ENCODE measurements around the gene PRKCE.

PRKCE gene

GRCh38 chr2:45651415-45652089, at the start of gene PRKCE:
Gene PRKCE (plus strand): TSS chr2:45651675.
- peak; percentile 57 for DNase-seq

GRCh38 chr2:45602624-45603023, 48.9 kb upstream of the PRKCE start:
- DNase-seq = no peak

- no peak for DNase-seq
Observed at GRCh38 chr2:45605116-45605515, 46.4 kb upstream of the PRKCE start.

- no peak for DNase-seq
Observed at GRCh38 chr2:45606796-45607195, 44.7 kb upstream of the PRKCE start.

- no peak for DNase-seq
Observed at GRCh38 chr2:45607701-45608100, 43.8 kb upstream of the PRKCE start.

- peak; percentile 61 for DNase-seq
Observed at GRCh38 chr2:45610281-45611019, 41.0 kb upstream of the PRKCE start.

GRCh38 chr2:45611020-45611859, 40.2 kb upstream of the PRKCE start, which contains the start of gene SRBD1:
Gene SRBD1 (minus strand): TSS chr2:45611267. CDS start chr2:45605441, 5,826 bp downstream.
- peak; percentile 95 for DNase-seq

GRCh38 chr2:45612285-45612684, 39.2 kb upstream of the PRKCE start:
- no peak for DNase-seq

GRCh38 chr2:45612731-45613130, 38.7 kb upstream of the PRKCE start:
- DNase-seq = no peak

GRCh38 chr2:45614330-45614729, 37.1 kb upstream of the PRKCE start:
- no peak for DNase-seq

GRCh38 chr2:45614871-45615415, 36.5 kb upstream of the PRKCE start:
- DNase-seq = no peak

- DNase-seq = no peak
Observed at GRCh38 chr2:45616658-45617411, 34.6 kb upstream of the PRKCE start.

GRCh38 chr2:45617496-45617895, 34.0 kb upstream of the PRKCE start:
- no peak for DNase-seq

- no peak for DNase-seq
Observed at GRCh38 chr2:45622336-45623075, 29.0 kb upstream of the PRKCE start.

- DNase-seq = no peak
Observed at GRCh38 chr2:45623098-45623497, 28.4 kb upstream of the PRKCE start.

GRCh38 chr2:45625824-45626223, 25.7 kb upstream of the PRKCE start:
- no peak for DNase-seq

- no peak for DNase-seq
Observed at GRCh38 chr2:45626387-45627221, 24.9 kb upstream of the PRKCE start.

- DNase-seq = no peak
Observed at GRCh38 chr2:45627911-45628310, 23.6 kb upstream of the PRKCE start.

GRCh38 chr2:45629971-45630370, 21.5 kb upstream of the PRKCE start:
- no peak for DNase-seq

- no peak for DNase-seq
Observed at GRCh38 chr2:45631319-45631718, 20.2 kb upstream of the PRKCE start.

GRCh38 chr2:45631955-45632354, 19.5 kb upstream of the PRKCE start:
- no peak for DNase-seq
